HG02970 (cell line): ENCODE data around the gene MYO3B.

ENCODE experiments used
- ATAC-seq: cut with Tn5 transposase; IDR thresholded peaks from one replicate; pipeline ENCODE4 v1.9.1; 2021; ENCODE audit warnings: mild to moderate bottlenecking, moderate library complexity, moderate number of reproducible peaks; ENCODE audit not compliant: unreplicated experiment, low FRiP score

Gene MYO3B

DNA sequence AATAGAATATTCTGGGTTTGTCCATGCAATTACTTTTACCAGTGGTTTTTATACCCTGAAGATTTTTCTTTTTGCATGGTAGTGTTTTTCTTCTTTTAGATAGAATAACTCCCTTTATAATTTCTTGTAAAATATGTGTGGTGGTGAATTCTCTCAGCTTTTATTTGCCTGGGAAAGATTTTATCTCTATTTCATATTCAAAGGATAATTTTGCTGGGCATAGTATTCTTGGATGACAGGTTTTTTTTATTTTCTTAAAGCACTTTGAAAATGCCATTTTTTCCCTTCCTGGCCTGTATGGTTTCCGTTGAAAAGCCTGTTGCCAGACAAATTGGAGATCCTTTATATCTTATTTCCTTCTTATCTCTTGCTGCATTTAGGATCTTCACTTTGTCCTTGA is 113.5 kb downstream of the MYO3B start:
- no peak for ATAC-seq

DNA sequence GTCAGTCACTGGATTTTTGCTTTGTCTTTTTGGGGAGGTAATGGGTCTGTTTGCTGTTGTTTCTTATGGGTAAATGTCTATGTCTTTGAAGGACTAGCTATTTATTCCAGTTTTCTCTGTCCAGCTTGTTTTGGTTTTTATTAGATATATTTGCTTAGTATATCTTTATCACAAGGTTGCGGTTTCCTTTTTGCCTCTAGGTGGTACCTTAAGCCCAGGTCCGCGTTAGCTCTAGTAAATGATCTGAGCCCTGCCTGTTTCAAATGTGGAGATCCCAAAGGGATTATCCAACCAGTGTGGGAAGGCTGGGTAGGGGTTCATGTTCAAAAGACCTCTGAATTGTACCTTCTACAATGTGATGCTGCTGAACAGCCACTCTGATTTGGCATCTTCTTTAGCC is 114.5 kb downstream of the MYO3B start:
- ATAC-seq: no peak

DNA sequence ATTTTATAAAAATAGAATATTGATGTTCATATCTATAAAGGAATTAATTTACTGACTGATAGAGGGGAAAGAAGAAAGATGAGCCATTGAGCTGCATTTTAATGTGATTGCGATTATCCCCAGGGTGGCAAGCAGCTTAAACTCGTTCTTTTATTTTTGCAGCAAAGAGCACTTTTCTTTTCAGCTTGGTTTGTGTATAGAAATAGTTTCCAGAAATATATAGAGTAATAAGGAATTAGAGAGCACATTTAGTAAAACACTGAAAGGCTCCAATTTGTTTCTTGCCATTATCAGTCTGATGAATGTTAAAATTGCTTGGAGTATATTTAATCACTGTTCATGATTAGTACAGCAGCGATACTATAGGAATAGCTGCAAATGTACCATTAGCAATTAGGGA is 119.5 kb downstream of the MYO3B start:
- no peak for ATAC-seq

DNA sequence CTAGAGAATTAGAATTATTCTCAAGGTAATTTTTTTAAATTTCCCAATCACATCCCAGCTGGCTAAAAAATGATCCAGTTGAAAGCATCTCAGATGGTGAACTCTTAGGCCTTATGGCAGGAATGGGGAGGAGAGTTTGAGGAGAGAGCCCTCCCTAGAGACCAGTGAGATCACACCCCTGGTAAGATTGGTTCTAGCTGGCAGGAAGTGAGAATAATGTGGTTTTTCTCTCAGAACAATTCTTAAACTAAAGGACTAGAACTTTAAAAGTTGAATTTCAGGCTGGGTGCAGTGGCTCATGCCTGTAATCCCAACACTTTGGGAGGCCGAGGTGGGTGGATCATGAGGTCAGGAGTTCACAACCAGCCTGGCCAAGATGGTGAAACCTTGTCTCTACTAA is 120.2 kb downstream of the MYO3B start:
- no peak for ATAC-seq

DNA sequence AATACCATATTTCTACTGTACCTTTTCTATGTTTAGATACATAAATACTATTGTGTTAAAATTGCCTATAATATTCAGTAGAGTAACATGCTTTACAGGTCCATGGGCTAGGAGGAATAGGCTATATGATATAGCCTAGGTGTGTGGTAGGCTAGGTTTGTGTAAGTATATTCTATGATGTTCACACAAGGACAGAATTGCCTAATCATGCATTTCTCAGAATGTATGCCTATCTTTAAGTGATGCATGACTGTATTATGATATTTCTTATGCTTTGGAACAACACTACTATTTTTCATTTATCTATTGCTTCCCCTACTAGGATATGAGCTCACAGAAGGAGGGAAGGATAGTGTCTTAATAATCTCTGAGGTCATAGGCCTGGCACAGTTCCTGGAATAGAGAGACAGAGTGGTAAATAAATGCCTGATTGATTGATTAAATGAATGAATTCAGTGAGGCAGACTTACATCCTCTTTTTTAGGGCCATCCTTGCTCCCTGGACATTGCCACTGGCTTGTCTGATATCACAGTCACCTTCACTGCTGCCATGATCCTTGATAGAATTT is 121.0 kb downstream of the MYO3B start:
- no peak for ATAC-seq

DNA sequence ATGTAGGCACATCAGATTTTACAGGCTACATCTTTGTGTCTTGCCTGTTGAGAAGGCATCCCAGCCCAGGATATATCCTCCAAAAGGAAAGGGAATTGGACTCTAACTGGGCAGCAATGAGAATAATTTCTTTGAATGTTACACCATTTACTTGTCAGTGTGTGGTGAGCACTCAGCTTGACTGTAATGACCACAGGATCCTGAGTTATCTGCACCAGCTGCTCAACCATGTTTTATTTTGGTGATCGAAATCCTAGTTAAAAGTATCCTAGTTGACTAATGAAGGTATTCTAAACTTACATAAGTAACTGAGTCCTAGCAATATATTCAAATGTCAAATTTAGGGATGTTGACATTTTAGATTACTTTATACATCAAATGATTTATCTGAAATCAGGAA is 123.0 kb downstream of the MYO3B start:
- ATAC-seq: no peak

DNA sequence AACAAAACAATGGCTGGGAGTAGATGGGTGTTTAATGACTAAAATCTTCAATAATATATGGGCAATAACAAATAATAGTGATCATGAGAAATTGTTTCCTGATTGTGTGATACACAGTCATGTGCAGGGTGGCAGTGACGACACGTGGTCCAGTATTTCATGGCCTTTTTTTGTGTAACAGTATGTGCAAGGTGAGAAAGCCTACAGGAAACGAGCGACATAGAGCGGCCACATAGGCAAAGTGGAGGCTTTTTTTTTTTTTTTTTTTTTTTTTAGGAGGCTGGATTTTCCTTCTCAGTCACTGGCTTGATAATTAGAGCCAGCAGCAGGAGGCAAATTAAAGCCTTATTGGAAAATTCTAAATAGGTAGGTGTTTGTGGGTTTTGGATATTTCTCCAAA is 123.7 kb downstream of the MYO3B start:
- no peak for ATAC-seq

DNA sequence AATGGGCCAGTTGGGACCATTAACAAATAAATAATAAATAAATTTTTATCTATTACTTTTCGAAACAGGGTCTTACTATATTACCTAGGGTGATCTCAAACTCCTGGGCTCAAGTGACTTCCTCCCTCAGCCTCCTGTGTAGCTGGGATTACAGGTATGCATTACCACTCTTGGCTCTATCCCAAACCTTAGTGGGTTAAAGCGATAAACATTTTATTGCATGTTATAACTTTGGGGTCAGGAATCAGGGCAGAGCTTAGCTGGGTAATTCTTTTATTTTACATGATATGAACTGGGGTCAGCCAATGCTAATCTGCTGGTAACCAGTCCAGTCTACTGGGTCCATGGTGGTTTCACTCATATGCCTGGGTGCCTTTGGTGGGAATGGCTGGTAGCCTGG is 127.8 kb downstream of the MYO3B start:
- no peak for ATAC-seq

DNA sequence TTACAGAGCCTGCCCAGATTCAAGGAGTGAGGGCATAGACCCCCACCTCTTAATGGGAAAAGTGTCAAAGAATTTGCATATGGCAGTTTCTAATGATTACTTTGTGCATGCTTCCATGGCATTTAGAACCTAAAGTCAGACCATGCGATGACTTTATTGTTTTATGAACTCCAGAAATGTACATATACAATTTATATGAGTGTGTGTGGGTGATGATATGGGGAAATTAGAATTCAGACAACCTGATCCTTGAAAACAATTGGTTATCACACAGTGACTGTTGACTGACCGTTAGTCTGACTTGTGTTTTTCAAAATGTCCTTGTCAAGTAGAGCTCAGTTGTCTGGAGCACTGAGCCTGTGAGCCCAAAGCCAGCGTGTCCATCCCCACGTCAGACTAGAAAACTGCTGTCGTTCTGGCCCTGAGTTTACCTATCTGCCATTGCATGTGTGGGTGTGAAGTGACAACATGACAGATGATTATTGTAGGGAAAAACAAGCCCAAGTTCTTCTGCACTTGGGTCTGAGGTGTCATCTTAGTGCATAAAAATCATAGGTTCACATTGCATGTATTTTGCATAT is 128.4 kb downstream of the MYO3B start:
- no peak for ATAC-seq

DNA sequence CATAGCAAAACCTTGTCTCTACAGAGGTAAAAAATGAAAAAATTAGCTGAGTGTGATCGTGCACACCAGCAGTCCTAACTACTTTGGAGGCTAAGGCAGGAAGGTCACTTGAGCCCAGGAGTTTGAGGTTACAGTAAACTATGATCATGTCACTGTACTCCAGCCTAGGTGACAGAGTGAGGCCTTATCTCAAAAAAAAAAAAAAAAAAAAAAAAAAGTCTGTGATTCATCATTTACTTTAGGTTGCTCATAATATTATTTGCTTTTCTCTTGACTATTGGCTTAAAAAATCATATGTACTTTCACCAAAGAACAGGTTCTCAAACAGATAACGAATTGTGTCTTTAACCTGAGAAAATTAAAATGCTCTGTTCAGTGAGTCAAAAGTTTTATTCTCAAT is 129.1 kb downstream of the MYO3B start:
- ATAC-seq: no peak

DNA sequence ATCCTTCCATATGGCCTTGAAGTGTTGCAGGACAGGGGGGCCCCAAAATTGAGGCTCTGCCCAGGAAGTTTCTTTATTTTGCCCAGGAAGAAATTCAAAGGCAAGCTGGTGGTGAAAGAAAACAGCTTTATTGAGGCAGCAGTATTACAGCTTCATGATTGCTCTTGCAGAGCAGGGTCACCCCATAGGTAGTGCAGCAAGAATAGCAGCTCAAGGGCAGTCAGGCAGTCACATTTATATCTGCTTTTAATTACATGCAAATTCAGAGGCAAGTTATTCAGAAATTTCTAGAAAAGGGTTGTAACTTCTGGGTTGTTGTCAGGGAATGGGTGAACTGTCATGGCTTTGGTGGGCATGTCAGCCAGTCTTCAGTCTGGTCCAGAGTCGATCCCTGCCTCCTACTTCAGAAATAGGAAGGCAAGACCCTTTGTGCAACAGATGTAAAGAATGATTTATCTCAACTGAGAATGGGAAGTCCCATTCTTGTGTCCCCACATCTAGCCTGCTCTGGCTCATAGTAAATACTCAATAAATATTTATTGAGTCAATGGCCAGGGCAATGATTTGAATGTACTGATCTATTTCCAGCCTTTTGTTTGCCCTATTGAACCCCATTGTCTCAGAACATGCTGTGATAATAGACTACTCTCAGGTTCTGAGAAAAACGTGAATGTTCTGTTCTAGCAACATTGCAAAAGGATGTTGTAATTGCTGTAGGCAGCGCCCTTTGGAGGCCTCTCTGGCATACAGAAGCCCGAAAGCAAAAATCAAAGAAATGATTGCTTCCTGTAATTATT is 129.8 kb downstream of the MYO3B start:
- no peak for ATAC-seq

DNA sequence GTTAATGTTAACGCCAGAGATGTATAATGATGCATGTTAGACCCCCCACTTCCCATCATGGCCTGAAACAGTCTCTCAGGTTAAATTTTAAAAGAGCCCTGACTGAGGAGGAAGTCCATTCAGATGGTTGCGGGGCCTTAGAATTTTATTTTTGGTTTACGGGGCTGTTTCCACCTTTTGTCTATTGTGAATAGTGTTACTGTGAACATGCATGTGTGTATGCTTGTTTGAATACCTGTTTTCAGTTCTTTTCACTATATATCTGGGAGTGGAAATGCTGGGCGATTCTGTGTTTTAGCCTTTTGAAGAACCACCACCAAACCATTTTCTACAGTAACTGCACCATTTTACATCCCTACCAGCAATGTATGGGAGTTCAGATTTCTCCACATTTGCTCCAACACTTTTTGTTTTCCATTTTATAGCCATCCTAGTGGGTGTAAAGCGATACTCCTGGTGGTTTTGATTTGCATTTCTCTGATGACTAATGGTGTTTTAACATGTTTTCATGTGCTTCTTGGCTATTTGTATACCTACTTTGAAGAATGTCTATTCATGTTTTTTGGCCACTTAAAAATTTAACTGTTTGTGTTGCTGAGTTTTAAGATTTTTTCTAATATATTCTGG is 133.0 kb downstream of the MYO3B start:
- ATAC-seq: no peak

DNA sequence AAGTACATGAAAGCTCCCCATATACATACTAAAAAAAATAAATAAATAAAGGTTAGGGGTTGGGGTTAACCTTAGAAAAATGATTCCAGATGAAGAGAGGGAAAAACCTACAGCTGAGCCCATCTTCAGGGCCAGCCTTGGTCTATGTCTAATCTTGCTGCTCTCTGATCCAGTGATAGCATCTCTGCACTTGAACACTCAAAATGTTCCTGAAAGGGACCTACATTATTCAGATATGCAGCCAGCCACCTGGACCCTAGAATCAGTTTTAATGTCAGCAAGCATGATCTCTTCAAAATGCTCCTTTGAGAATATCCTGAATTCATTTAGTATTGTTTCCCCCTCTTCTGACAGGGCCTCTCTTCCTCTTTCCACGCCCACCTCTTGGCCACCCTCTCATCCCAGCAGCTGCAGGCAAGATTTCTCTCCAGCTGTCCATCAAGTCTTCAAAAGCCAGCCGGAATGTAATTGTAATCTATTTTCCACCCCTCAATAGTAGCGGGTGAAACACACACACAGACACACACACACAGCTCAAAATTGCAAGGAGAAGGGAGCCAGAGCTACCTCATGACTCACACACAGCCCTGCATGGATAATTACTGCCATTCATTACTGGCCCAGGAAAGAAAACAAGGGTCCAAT is 135.5 kb downstream of the MYO3B start:
- ATAC-seq: no peak

DNA sequence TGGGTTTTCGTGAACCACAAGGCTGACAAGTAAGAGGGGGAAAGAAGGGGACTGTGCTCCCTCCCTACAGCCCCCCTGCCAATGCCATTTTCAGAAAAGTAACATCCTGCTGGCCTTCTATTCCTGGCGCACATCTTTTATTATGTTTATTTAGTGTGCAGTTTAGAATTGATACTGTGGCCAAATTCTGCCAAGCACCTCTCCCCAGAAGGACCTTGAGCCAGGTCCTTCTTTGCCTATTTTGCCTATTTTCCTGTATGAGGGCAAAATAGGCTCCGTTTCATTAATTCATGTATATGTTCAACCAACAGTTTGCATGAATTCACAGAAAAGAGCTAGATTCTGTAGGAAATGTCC is 136.0 kb downstream of the MYO3B start:
- ATAC-seq: no peak

DNA sequence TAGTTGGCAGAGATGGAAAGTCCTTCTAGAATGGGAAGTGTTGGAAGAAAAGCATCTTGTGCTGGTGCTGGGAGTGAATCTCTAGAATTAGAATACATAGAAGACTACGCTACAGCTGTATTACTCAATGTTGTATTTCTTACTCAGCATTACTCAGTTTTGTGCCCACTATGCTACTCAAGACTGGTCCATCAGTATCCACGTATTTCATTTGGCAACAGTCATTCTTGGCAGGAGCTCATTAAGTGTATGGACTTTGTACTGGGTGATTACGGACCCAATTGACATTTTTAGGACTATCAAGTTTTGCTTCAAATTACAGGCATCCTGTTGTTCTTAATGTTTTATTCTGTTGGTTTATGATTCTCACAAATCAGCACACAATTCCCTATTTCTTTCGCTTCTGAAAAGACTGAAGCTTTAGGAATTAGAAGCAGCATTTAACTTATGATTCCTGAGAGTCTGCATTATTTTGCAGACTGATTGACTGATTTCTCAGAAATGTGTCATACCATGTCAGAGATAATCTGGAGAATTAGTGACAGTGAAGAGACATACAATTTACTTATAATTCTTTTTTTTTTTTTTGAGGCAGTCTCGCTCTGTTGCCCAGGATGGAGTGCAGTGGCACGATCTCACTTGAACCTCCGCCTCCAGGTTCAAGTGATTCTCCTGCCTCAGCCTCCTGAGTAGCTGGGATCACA is 136.9 kb downstream of the MYO3B start:
- no peak for ATAC-seq

DNA sequence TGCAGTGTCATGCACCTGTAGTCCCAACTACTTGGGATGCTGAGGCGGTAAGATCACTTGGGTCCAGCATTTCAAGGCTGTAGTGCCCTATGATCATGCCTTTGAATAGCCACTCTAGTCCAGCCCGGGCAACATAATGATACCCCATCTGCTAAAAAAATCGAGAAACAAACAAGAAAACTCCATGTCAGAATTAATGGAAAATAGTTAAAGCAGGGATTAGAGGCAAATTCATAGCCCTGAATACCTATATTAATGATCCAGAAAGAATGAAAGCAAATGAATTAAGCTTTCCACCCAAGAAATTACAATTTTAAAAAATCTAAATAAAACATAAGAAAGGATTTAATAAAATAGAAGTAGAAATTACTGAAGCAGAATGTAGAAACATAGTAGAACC is 143.0 kb downstream of the MYO3B start:
- ATAC-seq: no peak

DNA sequence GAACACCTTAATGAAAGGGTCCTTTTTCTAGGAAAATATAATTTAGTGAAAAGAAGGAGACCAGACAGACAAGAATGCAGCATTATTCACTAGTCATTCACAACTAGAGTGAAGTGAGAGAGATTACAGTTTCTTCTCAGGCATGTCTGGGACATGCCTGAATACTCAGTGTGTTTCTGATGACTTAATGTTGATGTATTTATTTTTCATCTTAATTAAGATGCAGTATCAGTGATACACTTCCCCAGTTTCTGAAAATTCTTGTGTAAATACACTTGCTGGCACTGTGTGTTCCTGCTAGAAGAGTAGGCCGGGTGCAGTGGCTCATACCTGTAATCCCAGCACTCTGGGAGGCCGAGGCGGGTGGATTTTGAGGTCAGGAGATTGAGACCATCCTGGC is 143.6 kb downstream of the MYO3B start:
- no peak for ATAC-seq

DNA sequence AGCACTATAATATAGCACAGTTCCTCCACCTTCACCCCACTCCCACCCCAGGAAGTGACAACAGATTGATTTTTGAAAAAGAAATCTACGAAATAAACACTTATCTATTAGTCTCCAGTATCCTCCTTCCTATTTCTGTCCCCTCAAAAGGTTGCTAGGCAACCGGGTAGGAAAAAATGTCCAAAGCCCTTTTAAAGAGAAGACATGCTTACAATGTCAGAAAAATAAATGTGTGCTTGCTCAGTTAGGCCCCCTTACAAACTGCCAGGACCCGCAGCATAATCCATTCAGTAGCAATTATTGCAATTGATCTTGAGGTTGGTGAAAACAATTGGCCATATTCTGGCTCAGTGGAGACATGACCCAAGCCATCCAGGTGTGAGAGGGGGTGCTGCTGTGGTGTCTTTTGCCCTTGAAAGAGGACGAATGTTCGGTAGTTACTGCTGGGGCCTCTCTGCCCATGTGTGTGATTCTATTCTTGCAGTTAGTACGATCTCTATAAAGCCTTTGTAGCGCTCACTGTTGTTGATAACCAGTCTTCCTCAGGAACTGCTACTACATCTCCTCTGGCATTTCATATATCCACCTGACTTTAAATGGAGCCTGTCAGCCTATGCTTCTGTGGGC is 144.3 kb downstream of the MYO3B start:
- ATAC-seq: no peak

DNA sequence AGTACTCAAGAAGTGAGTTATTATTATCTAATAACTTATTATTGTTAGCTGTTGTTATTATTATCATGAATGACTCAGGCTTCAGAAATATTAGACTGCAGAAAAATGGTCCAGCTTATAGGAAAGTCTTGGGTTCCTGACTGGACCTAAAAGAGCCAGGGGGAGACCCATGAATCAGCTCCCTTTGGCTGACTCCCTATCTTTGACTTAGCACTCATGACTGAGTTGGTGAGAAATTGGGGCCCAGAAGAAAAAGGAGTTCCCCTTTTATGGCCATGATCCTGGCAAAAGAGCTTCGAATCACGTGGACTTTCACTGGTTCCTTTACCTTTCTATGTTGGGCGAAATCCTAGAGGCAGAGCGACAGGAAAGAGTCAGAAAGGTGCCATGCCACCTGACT is 145.8 kb downstream of the MYO3B start:
- ATAC-seq: no peak

DNA sequence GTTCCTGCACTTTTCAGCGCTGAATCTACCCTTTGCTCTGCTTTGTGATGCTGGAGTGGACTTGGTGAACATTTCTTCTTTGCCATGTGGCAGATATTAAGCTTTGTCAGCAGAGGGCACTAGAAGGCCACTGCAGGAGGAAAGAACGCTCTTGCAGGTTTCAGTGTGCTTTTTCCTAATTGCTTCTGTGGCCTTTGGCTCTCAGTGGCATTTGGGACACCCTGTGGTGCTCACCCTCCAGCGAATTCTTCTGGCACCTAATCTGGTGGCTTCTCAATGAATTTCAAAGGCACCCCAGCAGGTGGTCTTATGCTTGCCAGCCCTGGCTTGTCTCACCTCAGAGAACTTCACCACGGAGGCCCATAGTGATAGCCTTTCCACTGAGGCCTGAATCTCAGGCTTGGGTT is 146.7 kb downstream of the MYO3B start:
- ATAC-seq: no peak
